ENCODE measurements around the gene FXYD6.

DNA sequence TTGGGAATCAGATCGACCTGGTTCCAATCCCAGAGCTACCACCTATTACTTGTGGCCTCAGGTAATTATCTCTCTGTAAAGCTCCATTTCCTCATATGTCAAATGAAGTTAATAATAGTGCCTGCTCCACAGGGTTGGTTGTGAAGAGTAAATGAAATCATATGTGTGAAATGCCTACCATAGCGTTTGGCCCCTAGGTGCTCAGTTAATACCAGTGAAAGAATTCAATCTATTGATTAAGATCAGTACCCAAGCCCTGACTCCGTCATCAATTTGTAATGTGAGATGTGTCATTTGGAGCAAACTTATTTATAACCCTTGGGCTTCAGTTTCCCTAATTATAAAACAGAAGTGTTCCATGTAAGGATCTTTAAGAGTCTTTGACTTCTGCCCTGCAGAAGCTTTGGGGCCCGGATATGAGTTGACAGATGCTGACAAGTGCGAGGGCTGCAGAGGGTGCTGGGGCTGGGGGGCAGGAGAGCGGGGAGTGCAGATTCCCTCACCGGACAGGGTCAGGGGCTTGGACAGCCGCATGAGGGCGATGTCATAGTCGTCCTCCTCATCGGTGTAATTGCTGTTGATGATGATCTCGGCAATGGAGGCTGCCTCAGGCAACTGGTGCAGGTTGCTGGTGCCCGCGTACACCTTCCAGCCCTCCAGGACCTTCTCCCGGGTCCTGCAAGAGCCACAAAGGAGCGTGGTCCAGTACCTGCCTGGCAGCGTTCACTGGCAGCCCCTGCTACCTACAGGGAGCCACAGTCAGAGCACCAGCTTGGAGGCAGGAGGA lies 31.8 kb upstream of the FXYD6 start:
- TF ChIP-seq GATA2 (IDR thresholded peaks at IDR 0.05; ENCODE audit: low read depth, low read length) (no peak), GATA3 (IDR thresholded peaks at IDR 0.05; ENCODE audit: low read depth, low read length) (no peak)
